Osteoblast (primary cell): Measurements from ENCODE around the gene PHF13. TPM values are rescaled to one million over a fixed set of nuclear protein-coding genes. Genes with fewer than 3 reads are reported as not detected.

Source experiments
- DNase-seq: peaks from one replicate; pipeline ENCODE4 v3.0.0; 2011; ENCODE audit warnings: low spot score, mixed read lengths; ENCODE audit not compliant: insufficient read length; ENCODE audit errors: missing footprints
- H2AFZ ChIP-seq: 2 replicates; pipeline ENCODE4 v1.6.0; 2011; ENCODE audit warnings: mild to moderate bottlenecking, low read length
- H3K27ac ChIP-seq: 2 replicates; pipeline ENCODE4 v1.5.1; 2011; ENCODE audit warnings: mild to moderate bottlenecking, low read depth, low read length, moderate library complexity
- H3K27me3 ChIP-seq: 2 replicates; pipeline ENCODE4 v1.6.0; 2012; ENCODE audit warnings: mild to moderate bottlenecking, control low read depth, inconsistent platforms, low read length, moderate library complexity; ENCODE audit not compliant: insufficient read depth
- H3K36me3 ChIP-seq: 2 replicates; pipeline ENCODE4 v1.5.1; 2011; ENCODE audit warnings: mild to moderate bottlenecking, low read length, control low read depth, moderate library complexity; ENCODE audit not compliant: insufficient read depth
- H3K4me1 ChIP-seq: 2 replicates; pipeline ENCODE4 v1.5.1; 2011; ENCODE audit warnings: mild to moderate bottlenecking, low read length, control low read depth, moderate library complexity; ENCODE audit not compliant: insufficient read depth
- H3K4me2 ChIP-seq: 2 replicates; pipeline ENCODE4 v1.6.0; 2011; ENCODE audit warnings: mild to moderate bottlenecking, low read length; ENCODE audit not compliant: insufficient read depth
- H3K4me3 ChIP-seq: fragments of 200-600 bp; sonication (generic); 3 replicates; pipeline ENCODE4 v1.5.1; 2012; ENCODE audit warnings: mild to moderate bottlenecking, low read length, inconsistent platforms; ENCODE audit not compliant: insufficient read depth
- H3K79me2 ChIP-seq: 2 replicates; pipeline ENCODE4 v1.6.0; 2012; ENCODE audit warnings: mild to moderate bottlenecking, low read length, control low read depth, inconsistent platforms; ENCODE audit not compliant: insufficient read depth
- H3K9me3 ChIP-seq: 2 replicates; pipeline ENCODE4 v1.5.1; 2011; ENCODE audit warnings: low read depth, low read length, control low read depth
- H4K20me1 ChIP-seq: 2 replicates; pipeline ENCODE4 v1.6.0; 2012; ENCODE audit warnings: mild to moderate bottlenecking, low read length, control low read depth; ENCODE audit not compliant: insufficient read depth
- total RNA-seq: library from RNA; depleted of rRNA; stranded (reverse); fragments of >200 nt; gene quantifications from 2 replicates; pipeline ENCODE4 v1.2.3, GENCODE V29; 2012
- TF ChIP-seq, protein P1 (sequence below): IDR thresholded peaks from 2 replicates; pipeline ENCODE4 v1.5.1; 2011; ENCODE audit warnings: mild to moderate bottlenecking, low read depth, low read length, moderate library complexity; ENCODE audit errors: extremely low read depth

PHF13 gene
- total RNA-seq, 1 donor = 13.4 TPM

DNA sequence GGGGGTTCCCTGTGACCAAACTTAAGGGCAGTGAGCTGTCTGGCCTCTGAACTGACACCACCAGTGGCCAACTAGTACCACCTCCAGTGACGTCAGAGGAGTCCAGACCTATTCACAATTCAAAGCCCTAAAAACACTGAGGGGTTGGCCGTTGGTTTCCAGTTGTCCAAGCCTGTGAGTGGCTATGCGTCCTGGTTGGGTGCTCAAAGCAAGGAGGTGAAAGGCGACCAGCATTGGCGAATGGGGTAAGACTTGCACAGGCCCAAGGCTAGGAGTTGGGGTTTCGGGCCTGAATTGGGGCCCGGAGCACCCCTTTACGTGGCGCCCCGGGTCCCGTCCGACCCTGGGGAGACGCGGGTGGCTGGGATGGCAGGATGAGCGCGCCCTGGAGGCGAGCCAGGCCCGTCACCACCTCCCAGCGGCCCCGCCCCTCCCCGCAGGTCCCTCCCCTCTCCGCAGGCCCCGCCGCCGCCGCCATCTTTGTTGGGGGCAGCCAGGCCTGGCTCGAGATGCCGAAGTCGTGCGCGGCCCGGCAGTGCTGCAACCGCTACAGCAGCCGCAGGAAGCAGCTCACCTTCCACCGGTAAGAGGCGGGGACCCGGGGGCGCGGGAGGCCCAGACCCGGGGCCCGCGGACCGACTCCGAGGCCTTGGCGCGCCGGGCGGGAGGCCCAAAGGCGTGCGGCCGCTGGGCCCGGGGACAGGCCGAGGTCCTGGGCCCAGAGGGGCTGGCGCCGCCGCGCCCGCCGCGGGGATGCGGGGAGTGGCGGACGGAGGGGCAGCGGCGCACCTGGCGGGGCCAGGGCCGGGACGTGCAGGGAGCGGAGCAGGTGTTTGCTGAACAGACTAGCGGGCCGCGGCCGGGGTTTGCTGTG lies 11.4 kb downstream of the PHF13 start, which contains the start of gene THAP3:
Gene THAP3, plus strand, starts transcription at position 159 of the 874 bp plus-strand sequence. Its CDS starts 351 bp downstream, at position 510.
- Histone ChIP-seq H2AFZ (peak within 1 kb of the TSS; percentile 81), H3K36me3 (peaks cover 61% of the 10 kb centered on the region), H3K27me3 (no peaks in the 10 kb centered on the region), H3K79me2 (peaks cover 82% of the 10 kb centered on the region), H3K4me1 (peaks cover 9% of the 10 kb centered on the region), H3K4me3 (peak within 1 kb of the TSS; percentile 76), H3K9me3 (no peaks in the 10 kb centered on the region), H3K27ac (peak within 1 kb of the TSS; percentile 70), H4K20me1 (peaks cover 46% of the 10 kb centered on the region), H3K4me2 (peak within 1 kb of the TSS; percentile 81)
- TF ChIP-seq, protein P1, sequence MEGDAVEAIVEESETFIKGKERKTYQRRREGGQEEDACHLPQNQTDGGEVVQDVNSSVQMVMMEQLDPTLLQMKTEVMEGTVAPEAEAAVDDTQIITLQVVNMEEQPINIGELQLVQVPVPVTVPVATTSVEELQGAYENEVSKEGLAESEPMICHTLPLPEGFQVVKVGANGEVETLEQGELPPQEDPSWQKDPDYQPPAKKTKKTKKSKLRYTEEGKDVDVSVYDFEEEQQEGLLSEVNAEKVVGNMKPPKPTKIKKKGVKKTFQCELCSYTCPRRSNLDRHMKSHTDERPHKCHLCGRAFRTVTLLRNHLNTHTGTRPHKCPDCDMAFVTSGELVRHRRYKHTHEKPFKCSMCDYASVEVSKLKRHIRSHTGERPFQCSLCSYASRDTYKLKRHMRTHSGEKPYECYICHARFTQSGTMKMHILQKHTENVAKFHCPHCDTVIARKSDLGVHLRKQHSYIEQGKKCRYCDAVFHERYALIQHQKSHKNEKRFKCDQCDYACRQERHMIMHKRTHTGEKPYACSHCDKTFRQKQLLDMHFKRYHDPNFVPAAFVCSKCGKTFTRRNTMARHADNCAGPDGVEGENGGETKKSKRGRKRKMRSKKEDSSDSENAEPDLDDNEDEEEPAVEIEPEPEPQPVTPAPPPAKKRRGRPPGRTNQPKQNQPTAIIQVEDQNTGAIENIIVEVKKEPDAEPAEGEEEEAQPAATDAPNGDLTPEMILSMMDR = no peak
- peak; percentile 99 for DNase-seq

DNA sequence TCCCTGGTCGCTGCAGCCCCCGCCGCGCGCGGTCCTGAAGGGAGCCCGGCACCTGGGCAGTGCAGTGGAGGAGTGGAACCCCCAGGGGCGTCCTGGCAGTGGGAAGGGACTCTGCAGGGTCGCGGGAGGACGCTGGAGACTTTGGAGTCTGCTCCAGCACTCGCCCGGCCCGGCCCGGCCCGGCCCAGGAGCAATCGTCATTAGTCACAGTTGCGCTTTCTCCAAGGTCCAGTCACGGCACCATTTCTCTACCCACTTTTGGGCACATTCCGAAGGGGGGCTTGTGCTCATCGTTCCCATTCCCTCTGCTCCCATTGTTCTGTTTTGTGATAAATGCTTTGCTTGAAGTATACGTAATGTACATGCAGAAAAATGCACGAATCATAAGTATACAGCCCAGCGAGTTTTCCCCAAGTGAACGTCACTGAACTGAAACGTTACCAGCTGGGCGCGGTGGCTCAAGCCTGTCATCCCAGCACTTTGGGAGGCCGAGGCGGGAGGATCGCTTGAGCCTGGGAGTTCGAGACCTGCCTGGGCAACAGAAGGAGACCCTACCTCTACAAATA lies 12.1 kb downstream of the PHF13 start:
- Histone ChIP-seq H3K36me3 (peaks cover 62% of the 10 kb centered on the region), H2AFZ (peak overlapping the region; percentile 61), H3K79me2 (peaks cover 76% of the 10 kb centered on the region), H4K20me1 (peaks cover 41% of the 10 kb centered on the region), H3K4me2 (peak overlapping the region; percentile 81), H3K27me3 (no peaks in the 10 kb centered on the region), H3K27ac (peak overlapping the region; percentile 70), H3K4me3 (peak overlapping the region; percentile 76), H3K9me3 (no peaks in the 10 kb centered on the region), H3K4me1 (peaks cover 9% of the 10 kb centered on the region)
- TF ChIP-seq, protein P1 = no peak
- peak; percentile 96 for DNase-seq

DNA sequence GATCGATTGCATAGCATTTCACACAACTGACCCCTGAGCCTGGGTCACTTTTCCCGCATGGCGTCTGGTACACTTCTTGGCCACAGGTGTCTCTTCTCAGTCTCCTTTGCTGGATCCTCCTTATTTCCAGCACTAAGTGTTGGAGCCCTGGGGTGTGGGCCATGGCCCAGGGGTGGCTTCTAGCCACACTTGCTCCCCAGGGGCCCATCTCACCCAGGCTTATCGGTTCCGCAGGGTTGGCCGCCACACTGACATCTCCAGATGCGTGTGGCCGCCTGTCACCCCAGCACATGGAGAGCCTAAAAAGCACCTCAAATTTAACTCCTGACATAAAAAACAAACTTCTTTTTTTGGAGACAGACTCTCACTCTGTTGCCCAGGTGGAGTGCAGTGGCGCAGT lies 13.5 kb downstream of the PHF13 start:
- Histone ChIP-seq H3K4me1 (peaks cover 9% of the 10 kb centered on the region), H3K4me3 (no peak overlapping the region), H3K27ac (no peak overlapping the region), H4K20me1 (peaks cover 31% of the 10 kb centered on the region), H3K9me3 (no peaks in the 10 kb centered on the region), H3K36me3 (peaks cover 54% of the 10 kb centered on the region), H2AFZ (no peak overlapping the region), H3K27me3 (no peaks in the 10 kb centered on the region), H3K4me2 (no peak overlapping the region), H3K79me2 (peaks cover 65% of the 10 kb centered on the region)
- TF ChIP-seq, protein P1 = no peak
- no peak for DNase-seq

DNA sequence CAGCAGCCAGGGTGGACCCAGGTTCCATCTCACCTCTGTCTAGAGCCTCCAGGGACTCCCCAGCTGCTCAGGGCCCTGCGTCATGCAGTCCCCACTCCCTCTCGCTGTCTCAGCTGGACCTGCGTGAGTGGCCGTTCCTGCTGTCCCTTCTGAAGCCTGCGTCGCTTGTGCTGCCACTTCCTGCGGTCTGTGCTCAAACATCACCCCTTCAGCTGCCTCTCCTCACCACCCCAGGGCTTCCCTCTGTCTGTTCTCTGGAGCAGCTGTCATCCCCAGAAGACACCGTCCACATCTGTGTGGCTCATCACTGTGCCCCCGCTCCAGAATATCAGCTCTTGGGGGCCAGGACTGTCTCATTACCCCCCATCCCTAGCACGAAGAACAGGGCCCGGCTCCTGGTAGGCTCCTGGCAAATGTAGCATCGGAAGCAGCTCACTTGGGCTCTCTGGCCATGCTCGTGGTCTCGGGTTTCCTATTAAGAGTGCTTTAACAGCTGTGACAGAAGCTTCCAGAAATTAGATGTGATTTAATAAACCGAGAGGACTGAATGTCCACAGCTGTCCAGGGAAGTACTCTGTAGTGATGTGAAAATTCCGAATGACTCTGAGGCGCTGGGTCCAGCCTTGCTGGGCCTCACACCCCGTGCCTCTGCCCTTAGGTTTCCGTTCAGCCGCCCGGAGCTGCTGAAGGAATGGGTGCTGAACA lies 14.5 kb downstream of the PHF13 start:
- TF ChIP-seq, protein P1 = no peak
- no peak overlapping the region for H3K4me3 ChIP-seq
- H3K27ac ChIP-seq = no peak overlapping the region
- peaks cover 9% of the 10 kb centered on the region for H3K4me1 ChIP-seq
- no peaks in the 10 kb centered on the region for H3K9me3 ChIP-seq
- H3K4me2 ChIP-seq = no peak overlapping the region
- H2AFZ ChIP-seq = no peak overlapping the region
- H3K36me3 ChIP-seq = peaks cover 52% of the 10 kb centered on the region
- H3K79me2 ChIP-seq = peaks cover 55% of the 10 kb centered on the region
- peaks cover 22% of the 10 kb centered on the region for H4K20me1 ChIP-seq
- H3K27me3 ChIP-seq = no peaks in the 10 kb centered on the region
- DNase-seq = peak; percentile 87
